Osteocyte (in vitro differentiated cells): ENCODE results near the gene SLC38A6. TPM values are rescaled to one million over a fixed set of nuclear protein-coding genes. Genes with fewer than 3 reads are reported as not detected.

Experiments used
- DNase-seq: peaks from one replicate; pipeline ENCODE4 v3.0.0; 2021; ENCODE audit warnings: mixed read lengths; ENCODE audit not compliant: unreplicated experiment; ENCODE audit errors: extremely low spot score
- H3K27ac Mint-ChIP-seq: one replicate; pipeline ENCODE4 v1.8.0; 2021; ENCODE audit warnings: mild to moderate bottlenecking, mixed read lengths; ENCODE audit not compliant: unreplicated experiment
- H3K27me3 Mint-ChIP-seq: one replicate; pipeline ENCODE4 v1.8.0; 2021; ENCODE audit warnings: mixed read lengths; ENCODE audit not compliant: unreplicated experiment
- H3K36me3 Mint-ChIP-seq: one replicate; pipeline ENCODE4 v1.8.0; 2021; ENCODE audit warnings: mixed read lengths; ENCODE audit not compliant: unreplicated experiment
- H3K4me1 Mint-ChIP-seq: one replicate; pipeline ENCODE4 v1.8.0; 2021; ENCODE audit warnings: mixed read lengths; ENCODE audit not compliant: unreplicated experiment
- H3K4me3 Mint-ChIP-seq: one replicate; pipeline ENCODE4 v1.8.0; 2021; ENCODE audit warnings: mild to moderate bottlenecking, moderate library complexity, mixed read lengths; ENCODE audit not compliant: unreplicated experiment
- H3K9me3 Mint-ChIP-seq: one replicate; pipeline ENCODE4 v1.8.0; 2021; ENCODE audit warnings: mixed read lengths; ENCODE audit not compliant: unreplicated experiment
- total RNA-seq: library from RNA; stranded (reverse); gene quantifications from 2 replicates; pipeline ENCODE4 v1.2.1, GENCODE V29; 2021
- TF ChIP-seq, protein P1 (sequence below): fragments of 200-600 bp; sonication (generic); IDR thresholded peaks from 2 replicates; pipeline ENCODE4 v1.5.0; 2021; ENCODE audit warnings: antibody characterized with exemption, mild to moderate bottlenecking, moderate library complexity

Gene SLC38A6
- total RNA-seq, 1 donor from 2014 or later: 63.9 TPM

GRCh38 chr14:61074852-61075251 is 93.8 kb downstream of the SLC38A6 start:
- Mint-ChIP-seq H3K36me3 (peaks cover 36% of the 10 kb centered on the region), H3K27me3 (no peaks in the 10 kb centered on the region), H3K9me3 (peaks cover 12% of the 10 kb centered on the region), H3K4me1 (peaks cover 15% of the 10 kb centered on the region), H3K27ac (no peak overlapping the region), H3K4me3 (no peak overlapping the region)
- TF ChIP-seq, protein P1, sequence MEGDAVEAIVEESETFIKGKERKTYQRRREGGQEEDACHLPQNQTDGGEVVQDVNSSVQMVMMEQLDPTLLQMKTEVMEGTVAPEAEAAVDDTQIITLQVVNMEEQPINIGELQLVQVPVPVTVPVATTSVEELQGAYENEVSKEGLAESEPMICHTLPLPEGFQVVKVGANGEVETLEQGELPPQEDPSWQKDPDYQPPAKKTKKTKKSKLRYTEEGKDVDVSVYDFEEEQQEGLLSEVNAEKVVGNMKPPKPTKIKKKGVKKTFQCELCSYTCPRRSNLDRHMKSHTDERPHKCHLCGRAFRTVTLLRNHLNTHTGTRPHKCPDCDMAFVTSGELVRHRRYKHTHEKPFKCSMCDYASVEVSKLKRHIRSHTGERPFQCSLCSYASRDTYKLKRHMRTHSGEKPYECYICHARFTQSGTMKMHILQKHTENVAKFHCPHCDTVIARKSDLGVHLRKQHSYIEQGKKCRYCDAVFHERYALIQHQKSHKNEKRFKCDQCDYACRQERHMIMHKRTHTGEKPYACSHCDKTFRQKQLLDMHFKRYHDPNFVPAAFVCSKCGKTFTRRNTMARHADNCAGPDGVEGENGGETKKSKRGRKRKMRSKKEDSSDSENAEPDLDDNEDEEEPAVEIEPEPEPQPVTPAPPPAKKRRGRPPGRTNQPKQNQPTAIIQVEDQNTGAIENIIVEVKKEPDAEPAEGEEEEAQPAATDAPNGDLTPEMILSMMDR: no peak
- no peak for DNase-seq

DNA sequence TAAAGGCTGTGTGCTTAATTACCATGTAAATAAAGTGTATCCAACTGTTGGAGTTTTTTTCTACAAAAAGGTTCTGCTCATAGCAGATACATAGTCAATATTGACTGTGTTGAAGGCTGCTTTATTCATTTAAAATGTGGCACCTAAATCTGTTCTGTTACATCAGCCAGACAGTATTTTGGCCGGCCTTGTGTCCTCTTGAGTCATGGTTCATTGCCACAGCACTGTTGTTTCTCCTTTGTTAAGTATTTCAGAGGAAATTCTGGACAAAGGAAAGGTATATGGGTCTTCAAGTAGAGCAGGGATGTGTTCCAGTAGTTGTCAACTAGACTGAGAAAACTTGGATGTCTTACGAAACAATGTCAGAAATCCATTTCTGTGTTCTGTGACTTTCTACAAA is 95.5 kb downstream of the SLC38A6 start:
- TF ChIP-seq, protein P1: no peak
- Mint-ChIP-seq H3K27me3 (no peaks in the 10 kb centered on the region), H3K9me3 (peaks cover 8% of the 10 kb centered on the region), H3K4me3 (no peak overlapping the region), H3K36me3 (peaks cover 28% of the 10 kb centered on the region), H3K4me1 (peaks cover 15% of the 10 kb centered on the region), H3K27ac (no peak overlapping the region)
- no peak for DNase-seq

GRCh38 chr14:61077437-61077836 is 96.4 kb downstream of the SLC38A6 start:
- no peak for DNase-seq
- Mint-ChIP-seq H3K4me3 (no peak overlapping the region), H3K27me3 (no peaks in the 10 kb centered on the region), H3K4me1 (peaks cover 15% of the 10 kb centered on the region), H3K27ac (peak overlapping the region; percentile 31), H3K36me3 (peaks cover 28% of the 10 kb centered on the region), H3K9me3 (peaks cover 7% of the 10 kb centered on the region)
- TF ChIP-seq, protein P1: no peak

- no peak for DNase-seq
- peaks cover 15% of the 10 kb centered on the region for H3K4me1 Mint-ChIP-seq
- H3K9me3 Mint-ChIP-seq: peaks cover 3% of the 10 kb centered on the region
- no peaks in the 10 kb centered on the region for H3K27me3 Mint-ChIP-seq
- peaks cover 30% of the 10 kb centered on the region for H3K36me3 Mint-ChIP-seq
- TF ChIP-seq, protein P1: no peak
- H3K27ac Mint-ChIP-seq: peak overlapping the region; percentile 23
- no peak overlapping the region for H3K4me3 Mint-ChIP-seq
Measured at GRCh38 chr14:61077951-61078720, 97.1 kb downstream of the SLC38A6 start.

- no peak for DNase-seq
- TF ChIP-seq, protein P1: no peak
- Mint-ChIP-seq H3K4me3 (no peak overlapping the region), H3K27me3 (no peaks in the 10 kb centered on the region), H3K9me3 (peaks cover 10% of the 10 kb centered on the region), H3K27ac (no peak overlapping the region), H3K36me3 (peaks cover 44% of the 10 kb centered on the region), H3K4me1 (peaks cover 10% of the 10 kb centered on the region)
Measured at GRCh38 chr14:61080591-61081010, 99.6 kb downstream of the SLC38A6 start.
